Left cardiac atrium (tissue), 4 donors: ENCODE data around the gene UNC45B. TPM values are rescaled to one million over a fixed set of nuclear protein-coding genes. Genes with fewer than 3 reads are reported as not detected.
"Not testable (repeated sequence)": the region's sequence is repeated elsewhere in the genome, so short reads cannot be mapped to it uniquely, and the experiment has no call there.

Source experiments
- ATAC-seq, 2 donors: fragments of 200-7000 bp; cut with Tn5 transposase; one replicate each; pipeline ENCODE4 v1.9.1; 2020; ENCODE audit warnings: mild to moderate bottlenecking in 2 of 2, moderate library complexity in 2 of 2
- DNase-seq: peaks from one replicate; pipeline ENCODE4 v3.0.0-alpha.2; 2020
- intact Hi-C, 2 donors: fragments of 100-400 bp; cut with DNase I; formaldehyde crosslinking; loops; one replicate each; pipeline versions ENCODE4 v1.14.1 to v1.15.1; 2022 to 2023
- total RNA-seq, 2 donors: library from RNA; stranded (reverse); fragmentation: NEBNext Ultra II Directional; extraction: Animal tissue kit (Norgen Biotek cat#: 25700); gene quantifications; one replicate each; pipeline ENCODE4 v1.2.1, GENCODE V29; 2021
- donor health status: DM: no; HTN: yes; CAD: no.
- donor health status: DM: no; HTN: yes; CAD: no; lungs with severe emphysema.
- donor health status: DM: yes; HTN: yes; CAD: no.
- donor health status: Dilated cardiomyopathy.

UNC45B gene
- total RNA-seq, 2 donors from 2014 or later: 120 to 133 TPM

- no peak for ATAC-seq
- intact Hi-C loops: no loop called here
- no peak for DNase-seq
Measured at GRCh38 chr17:35166526-35166925, 18.9 kb downstream of the UNC45B start.

GRCh38 chr17:35167046-35167445, 19.4 kb downstream of the UNC45B start:
- intact Hi-C loops: no loop called here
- ATAC-seq: no peak
- no peak for DNase-seq

GRCh38 chr17:35167666-35168065, 20.0 kb downstream of the UNC45B start:
- intact Hi-C loops: no loop called here
- no peak for DNase-seq
- no peak for ATAC-seq

GRCh38 chr17:35169835-35170363, 22.3 kb downstream of the UNC45B start:
- intact Hi-C loops: loop anchor here (5.0 to 10.0 kb wide), 2 partner anchors 365 to 372 kb away; partner anchors contain the start of gene SLFN12L (in 1 of the 2)
- ATAC-seq: no peak
- DNase-seq: no peak

- DNase-seq (no peak), ATAC-seq (no peak)
- intact Hi-C loops: loop anchor here (5.0 to 10.0 kb wide), 2 partner anchors 364 to 371 kb away; partner anchors contain the start of gene SLFN12L (in 1 of the 2)
Measured at GRCh38 chr17:35170968-35171771, 23.6 kb downstream of the UNC45B start.

GRCh38 chr17:35171834-35172233, 24.2 kb downstream of the UNC45B start:
- intact Hi-C loops: loop anchor here (5.0 to 10.0 kb wide), 2 partner anchors 363 to 370 kb away; partner anchors contain the start of gene SLFN12L (in 1 of the 2)
- DNase-seq (no peak), ATAC-seq (no peak)

GRCh38 chr17:35172321-35172720, 24.7 kb downstream of the UNC45B start:
- intact Hi-C loops: loop anchor here (5.0 to 10.0 kb wide), 2 partner anchors 362 to 370 kb away; partner anchors contain the start of gene SLFN12L (in 1 of the 2)
- ATAC-seq, DNase-seq: not testable (repeated sequence)

GRCh38 chr17:35174835-35175334, 27.3 kb downstream of the UNC45B start:
- ATAC-seq (no peak), DNase-seq (no peak)
- intact Hi-C loops: loop anchor here (5.0 to 10.0 kb wide), 2 partner anchors 360 to 367 kb away; partner anchors contain the start of gene SLFN12L (in 1 of the 2)

- no peak for ATAC-seq
- intact Hi-C loops: loop anchor here in 1 of 2 donors (10.0 kb wide), 1 partner anchor 359 kb away; the partner anchor contains the start of gene SLFN12L
- DNase-seq: no peak
Measured at GRCh38 chr17:35175638-35176415, 28.2 kb downstream of the UNC45B start.

GRCh38 chr17:35176897-35177296, 29.3 kb downstream of the UNC45B start:
- ATAC-seq: no peak
- no peak for DNase-seq
- intact Hi-C loops: loop anchor here in 1 of 2 donors (10.0 kb wide), 1 partner anchor 358 kb away; the partner anchor contains the start of gene SLFN12L

- not testable (repeated sequence) for ATAC-seq, DNase-seq
- intact Hi-C loops: loop anchor here in 1 of 2 donors (10.0 kb wide), 1 partner anchor 355 kb away; the partner anchor contains the start of gene SLFN12L
Measured at GRCh38 chr17:35179379-35179778, 31.8 kb downstream of the UNC45B start.

- intact Hi-C loops: no loop called here
- DNase-seq (no peak), ATAC-seq (no peak)
Measured at GRCh38 chr17:35183332-35183731, 35.7 kb downstream of the UNC45B start.

- DNase-seq (no peak), ATAC-seq (no peak)
- intact Hi-C loops: no loop called here
Measured at GRCh38 chr17:35184274-35184673, 36.7 kb downstream of the UNC45B start.

- intact Hi-C loops: no loop called here
- ATAC-seq (no peak), DNase-seq (no peak)
Measured at GRCh38 chr17:35185849-35186248, 38.2 kb downstream of the UNC45B start.

GRCh38 chr17:35187481-35187880, 39.9 kb downstream of the UNC45B start:
- intact Hi-C loops: no loop called here
- no peak for ATAC-seq
- DNase-seq: no peak

GRCh38 chr17:35188111-35188510, 40.5 kb downstream of the UNC45B start:
- ATAC-seq (no peak), DNase-seq (no peak)
- intact Hi-C loops: no loop called here

- no peak for DNase-seq
- intact Hi-C loops: no loop called here
- ATAC-seq: no peak
Measured at GRCh38 chr17:35189291-35189690, 41.7 kb downstream of the UNC45B start.

GRCh38 chr17:35191001-35191695, 43.5 kb downstream of the UNC45B start:
- no peak for DNase-seq
- intact Hi-C loops: no loop called here
- no peak for ATAC-seq

- ATAC-seq (no peak), DNase-seq (no peak)
- intact Hi-C loops: no loop called here
Measured at GRCh38 chr17:35192708-35193107, 45.1 kb downstream of the UNC45B start.
